ENCODE data around the gene KLC1. TPM values are rescaled to one million over a fixed set of nuclear protein-coding genes. Genes with fewer than 3 reads are reported as not detected.

Gene KLC1
- polyA plus RNA-seq, 3 donors = 81.6 to 89.5 (median 85.6) TPM

- DNase-seq (ENCODE audit: low read depth in 3 of 3, low spot score in 2 of 3) = no peak
Measured at GRCh38 chr14:103656756-103657133, 27.7 kb downstream of the KLC1 start.

- DNase-seq (ENCODE audit: low read depth in 3 of 3, low spot score in 2 of 3) = no peak
Measured at GRCh38 chr14:103657471-103657870, 28.5 kb downstream of the KLC1 start.

- no peak for DNase-seq (ENCODE audit: low read depth in 3 of 3, low spot score in 2 of 3)
Measured at GRCh38 chr14:103659631-103660030, 30.6 kb downstream of the KLC1 start.

GRCh38 chr14:103662029-103662428 is 33.0 kb downstream of the KLC1 start:
- DNase-seq (ENCODE audit: low read depth in 3 of 3, low spot score in 2 of 3) = no peak

- no peak for DNase-seq (ENCODE audit: low read depth in 3 of 3, low spot score in 2 of 3)
Measured at GRCh38 chr14:103662591-103662990, 33.6 kb downstream of the KLC1 start.

- DNase-seq (ENCODE audit: low read depth in 3 of 3, low spot score in 2 of 3) = no peak
Measured at GRCh38 chr14:103663506-103663905, 34.5 kb downstream of the KLC1 start.

GRCh38 chr14:103667671-103668070 is 38.7 kb downstream of the KLC1 start:
- no peak for DNase-seq (ENCODE audit: low read depth in 3 of 3, low spot score in 2 of 3)

- DNase-seq (ENCODE audit: low read depth in 3 of 3, low spot score in 2 of 3) = no peak
Measured at GRCh38 chr14:103668117-103668516, 39.1 kb downstream of the KLC1 start.

GRCh38 chr14:103669370-103669769 is 40.4 kb downstream of the KLC1 start:
- DNase-seq (ENCODE audit: low read depth in 3 of 3, low spot score in 2 of 3) = no peak

GRCh38 chr14:103671911-103672310 is 42.9 kb downstream of the KLC1 start:
- DNase-seq (ENCODE audit: low read depth in 3 of 3, low spot score in 2 of 3) = no peak

GRCh38 chr14:103675957-103676356 is 46.9 kb downstream of the KLC1 start:
- no peak for DNase-seq (ENCODE audit: low read depth in 3 of 3, low spot score in 2 of 3)

- DNase-seq (ENCODE audit: low read depth in 3 of 3, low spot score in 2 of 3) = no peak
Measured at GRCh38 chr14:103676881-103677675, 48.1 kb downstream of the KLC1 start.

GRCh38 chr14:103679351-103679750 is 50.3 kb downstream of the KLC1 start:
- DNase-seq (ENCODE audit: low read depth in 3 of 3, low spot score in 2 of 3) = no peak

GRCh38 chr14:103680491-103681231 is 51.6 kb downstream of the KLC1 start:
- no peak for DNase-seq (ENCODE audit: low read depth in 3 of 3, low spot score in 2 of 3)

- no peak for DNase-seq (ENCODE audit: low read depth in 3 of 3, low spot score in 2 of 3)
Measured at GRCh38 chr14:103683139-103683538, 54.1 kb downstream of the KLC1 start.

GRCh38 chr14:103684471-103684870 is 55.5 kb downstream of the KLC1 start:
- no peak for DNase-seq (ENCODE audit: low read depth in 3 of 3, low spot score in 2 of 3)

- no peak for DNase-seq (ENCODE audit: low read depth in 3 of 3, low spot score in 2 of 3)
Measured at GRCh38 chr14:103684871-103685270, 55.9 kb downstream of the KLC1 start.

GRCh38 chr14:103685276-103686211 is 56.5 kb downstream of the KLC1 start:
- DNase-seq (ENCODE audit: low read depth in 3 of 3, low spot score in 2 of 3) = no peak

- no peak for DNase-seq (ENCODE audit: low read depth in 3 of 3, low spot score in 2 of 3)
Measured at GRCh38 chr14:103686831-103687485, 57.9 kb downstream of the KLC1 start.

GRCh38 chr14:103687712-103688111 is 58.7 kb downstream of the KLC1 start:
- DNase-seq (ENCODE audit: low read depth in 3 of 3, low spot score in 2 of 3) = no peak
